HG03469 (cell line): Measurements from ENCODE around the gene PPP2R1B.
A peak's percentile ranks its signal among the peaks of the same experiment; 100 is the strongest.

Experiments used
- ATAC-seq: cut with Tn5 transposase; IDR thresholded peaks from one replicate; pipeline ENCODE4 v1.9.1; 2021; ENCODE audit warnings: mild to moderate bottlenecking, moderate library complexity, moderate number of reproducible peaks; ENCODE audit not compliant: unreplicated experiment

The PPP2R1B gene

GRCh38 chr11:111698852-111699559 is 67.2 kb downstream of the PPP2R1B start:
- ATAC-seq = no peak

- ATAC-seq = peak; percentile 45
Measured at GRCh38 chr11:111697933-111698371, 68.2 kb downstream of the PPP2R1B start.

GRCh38 chr11:111696556-111696955 is 69.6 kb downstream of the PPP2R1B start:
- ATAC-seq = no peak

- ATAC-seq = no peak
Measured at GRCh38 chr11:111694851-111695250, 71.3 kb downstream of the PPP2R1B start.

GRCh38 chr11:111693224-111693937 is 72.8 kb downstream of the PPP2R1B start:
- ATAC-seq = no peak

- no peak for ATAC-seq
Measured at GRCh38 chr11:111691741-111692140, 74.4 kb downstream of the PPP2R1B start.

GRCh38 chr11:111691176-111691575 is 75.0 kb downstream of the PPP2R1B start:
- ATAC-seq = no peak

- no peak for ATAC-seq
Measured at GRCh38 chr11:111688013-111688412, 78.2 kb downstream of the PPP2R1B start.

- no peak for ATAC-seq
Measured at GRCh38 chr11:111684251-111684650, 81.9 kb downstream of the PPP2R1B start.

- no peak for ATAC-seq
Measured at GRCh38 chr11:111683806-111684205, 82.4 kb downstream of the PPP2R1B start.

GRCh38 chr11:111680486-111681175 is 85.6 kb downstream of the PPP2R1B start:
- no peak for ATAC-seq
